Fibroblast of skin of scalp (primary cell): ENCODE data around the gene LRRC3B. TPM values are rescaled to one million over a fixed set of nuclear protein-coding genes. Genes with fewer than 3 reads are reported as not detected.
"Not testable (repeated sequence)": the region's sequence is repeated elsewhere in the genome, so short reads cannot be mapped to it uniquely, and the experiment has no call there.

Source experiments
- DNase-seq: peaks from one replicate; pipeline ENCODE4 v3.0.0-alpha.2; 2013
- polyA plus RNA-seq, 2 experiments: library from polyadenylated mRNA; unstranded; fragments of 120-200 nt; gene quantifications; one replicate each; pipeline ENCODE4 v1.2.1, GENCODE V29; 2013; ENCODE audit not compliant: insufficient read length in 2 of 2

Gene LRRC3B, protein sequence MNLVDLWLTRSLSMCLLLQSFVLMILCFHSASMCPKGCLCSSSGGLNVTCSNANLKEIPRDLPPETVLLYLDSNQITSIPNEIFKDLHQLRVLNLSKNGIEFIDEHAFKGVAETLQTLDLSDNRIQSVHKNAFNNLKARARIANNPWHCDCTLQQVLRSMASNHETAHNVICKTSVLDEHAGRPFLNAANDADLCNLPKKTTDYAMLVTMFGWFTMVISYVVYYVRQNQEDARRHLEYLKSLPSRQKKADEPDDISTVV
- 0.02 TPM for polyA plus RNA-seq (2013, experiment 1 of 2; ENCODE audit: insufficient read length)
- polyA plus RNA-seq (2013, experiment 2 of 2; ENCODE audit: insufficient read length) = 0.86 TPM

DNA sequence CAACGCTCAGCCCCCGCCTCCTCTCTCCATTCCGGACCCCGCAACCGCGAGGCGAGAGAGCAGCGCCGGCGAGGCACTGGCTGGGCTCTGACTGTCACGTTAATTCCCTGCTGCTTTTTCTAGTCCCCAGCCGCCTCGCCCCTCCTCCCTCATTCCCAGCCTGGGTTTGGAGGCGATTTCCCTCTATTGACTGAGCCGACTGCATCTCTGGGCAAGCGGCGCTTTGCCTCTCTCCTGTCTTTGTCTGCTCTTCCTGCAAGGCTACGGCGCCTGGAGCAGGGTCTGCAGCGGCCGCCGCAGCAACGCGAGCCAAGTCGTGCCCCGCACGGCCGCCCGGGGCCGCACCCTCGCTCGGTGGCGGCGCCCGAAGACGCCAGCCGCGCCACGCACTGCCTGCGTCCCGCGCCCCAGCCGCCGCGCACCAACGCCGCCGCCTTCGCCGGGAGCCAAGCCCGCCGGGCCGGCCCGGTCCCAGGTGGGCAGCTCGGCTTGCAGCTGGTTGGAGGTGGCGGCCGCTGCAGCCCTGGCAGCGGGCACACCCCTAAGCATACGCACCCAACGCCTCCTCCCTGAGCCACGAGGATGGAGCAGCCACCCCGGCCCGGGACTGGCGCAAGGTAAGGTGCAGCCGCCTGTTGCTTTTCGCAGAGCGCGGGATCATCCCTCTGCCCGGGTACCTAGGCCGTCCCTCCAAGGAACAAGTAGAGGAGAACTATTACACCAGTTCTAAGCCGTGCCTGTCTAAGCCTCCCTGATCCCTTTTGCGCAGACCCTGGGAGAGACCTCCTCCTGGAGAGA lies at the start of gene LRRC3B:
TSS of gene LRRC3B (plus strand) at position 152 of the 798 bp plus-strand sequence. CDS start 86,901 bp downstream, outside the sequence.
- DNase-seq = no peak

DNA sequence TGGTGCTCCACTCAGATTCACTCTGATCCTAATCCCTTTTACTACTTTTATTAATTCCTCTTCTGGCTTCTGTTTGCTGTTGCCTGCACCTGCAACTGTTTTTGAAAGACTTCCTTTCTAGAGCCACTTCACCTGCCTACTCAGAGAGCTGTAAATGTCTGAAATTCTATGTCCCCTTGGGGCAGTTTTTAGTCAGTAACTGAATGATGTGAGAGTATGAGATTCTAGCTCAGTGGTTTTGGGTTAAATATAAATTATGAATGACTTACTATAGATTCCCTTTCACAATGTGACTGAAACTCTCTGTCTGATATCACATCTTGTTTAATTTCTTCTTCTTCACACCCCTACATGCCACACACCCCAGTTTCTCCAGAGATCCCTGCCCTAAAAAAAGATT lies 47.8 kb upstream of the LRRC3B start:
- no peak for DNase-seq

DNA sequence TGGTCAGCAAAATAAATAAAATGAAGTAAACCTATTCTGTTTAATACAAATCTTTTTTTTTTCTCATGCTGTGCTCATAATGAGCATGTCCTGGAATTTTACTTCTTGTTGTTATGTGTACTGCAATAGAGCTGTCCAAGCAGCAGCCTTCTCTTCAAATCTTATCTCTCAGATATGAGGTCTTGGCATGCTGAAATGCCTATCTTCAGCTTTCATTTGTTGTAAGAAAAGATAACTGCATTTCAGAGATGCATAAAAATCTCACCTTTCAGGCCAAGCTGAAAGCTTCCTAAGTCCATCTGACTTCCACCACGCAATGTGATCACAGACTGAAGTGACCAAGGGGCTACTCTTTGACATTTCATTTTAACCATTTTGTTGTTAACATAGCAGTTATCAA lies 43.5 kb upstream of the LRRC3B start:
- DNase-seq = no peak

DNA sequence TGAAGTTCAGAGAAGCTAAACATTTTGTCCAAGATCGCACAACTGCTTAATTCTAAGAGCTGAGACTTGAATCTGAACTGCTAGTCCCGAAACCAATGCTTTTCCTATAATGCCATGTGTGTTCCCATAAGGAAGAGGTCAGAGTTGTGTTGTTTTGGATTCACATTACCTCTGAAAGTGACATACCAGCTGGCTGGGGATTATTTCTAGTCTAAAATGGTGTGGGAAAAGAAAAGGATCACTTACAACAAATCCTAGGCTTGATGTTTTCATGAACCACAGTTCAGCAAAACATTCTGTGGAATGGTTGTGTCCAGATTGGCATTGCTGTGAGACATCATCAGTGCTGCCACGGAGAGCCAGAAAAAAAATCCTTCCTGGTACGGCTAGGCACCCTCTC lies 35.0 kb upstream of the LRRC3B start:
- DNase-seq = no peak

DNA sequence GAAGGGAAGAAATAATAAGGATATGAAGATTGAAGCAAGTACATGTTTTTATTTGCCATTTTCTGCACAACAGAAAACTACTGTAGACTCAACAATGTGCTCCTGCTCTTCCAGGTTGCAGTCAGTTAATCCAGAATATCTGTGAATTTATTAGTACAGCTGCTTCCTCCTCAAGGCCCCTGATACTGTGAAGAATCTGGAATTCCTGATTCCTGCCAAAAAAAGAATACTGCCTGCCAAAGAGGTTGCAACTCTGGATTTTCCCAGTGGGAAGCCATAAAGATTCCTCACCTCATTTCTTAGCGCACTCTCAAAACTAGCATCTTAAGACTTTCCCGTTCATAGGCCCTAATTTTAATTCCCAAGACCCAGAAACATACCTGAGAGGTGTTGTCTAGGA lies 33.6 kb upstream of the LRRC3B start:
- DNase-seq = no peak

DNA sequence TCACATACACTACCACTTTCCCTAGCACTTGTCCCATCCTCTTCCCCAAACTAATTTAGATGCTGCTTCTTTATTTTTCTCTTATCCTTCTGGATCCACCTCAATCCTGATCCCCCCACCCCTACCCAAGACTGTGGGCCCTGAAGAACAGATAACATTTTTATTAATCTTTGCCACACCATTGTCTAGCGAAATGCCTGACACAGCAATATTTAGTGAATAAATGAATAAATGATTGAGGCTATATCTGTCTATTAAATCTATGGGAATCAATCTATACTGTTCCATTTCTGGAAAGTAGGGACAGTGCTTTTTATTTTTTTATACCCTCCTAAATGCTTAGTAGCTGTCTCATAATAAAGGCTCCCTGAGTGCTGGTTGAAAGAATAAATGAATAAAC lies 32.9 kb upstream of the LRRC3B start:
- no peak for DNase-seq

DNA sequence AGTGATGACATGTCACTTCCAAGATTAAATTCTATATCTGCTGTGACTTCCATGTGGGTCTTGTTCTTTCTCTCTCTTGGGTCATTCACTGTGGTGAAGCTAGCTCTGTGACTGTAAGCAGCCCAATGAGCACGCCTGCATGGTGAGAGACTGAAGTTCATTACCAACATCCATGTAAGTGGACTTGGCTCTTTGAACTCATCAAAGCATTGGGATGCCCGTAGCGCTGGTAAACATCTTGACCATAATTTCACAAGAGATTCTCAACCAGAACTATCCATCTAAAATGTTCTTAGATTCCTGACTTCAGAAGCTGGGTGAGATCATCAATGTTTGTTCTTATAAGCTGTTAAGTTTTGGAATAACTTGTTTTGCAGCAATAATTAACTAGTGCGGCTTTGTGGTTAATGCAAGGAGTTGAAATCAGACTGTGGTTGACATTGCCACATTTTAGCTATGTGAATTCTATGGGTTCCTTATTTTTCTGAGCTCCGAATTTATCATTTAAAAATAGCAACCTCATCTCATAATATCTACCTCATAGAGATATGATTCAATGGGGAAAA lies 31.6 kb upstream of the LRRC3B start:
- no peak for DNase-seq

DNA sequence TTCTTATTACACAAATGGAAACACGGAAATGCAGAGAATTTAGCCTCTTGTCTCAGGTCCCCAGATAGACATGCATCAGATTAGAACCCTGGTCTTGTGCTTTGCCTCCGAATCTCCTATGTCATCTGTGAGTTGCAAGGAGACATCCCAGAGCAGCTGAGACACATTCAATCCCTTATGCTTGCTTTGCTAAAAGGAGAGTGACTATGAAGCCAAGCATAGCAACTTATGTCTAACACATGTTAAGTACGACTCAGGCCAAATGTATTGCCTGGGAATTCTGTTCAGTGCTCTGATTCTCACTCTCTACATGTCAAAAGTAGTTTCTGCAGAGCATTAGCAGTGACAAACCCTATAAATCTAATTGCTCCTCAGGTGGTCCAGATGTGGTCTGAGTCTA lies 30.6 kb upstream of the LRRC3B start:
- no peak for DNase-seq

DNA sequence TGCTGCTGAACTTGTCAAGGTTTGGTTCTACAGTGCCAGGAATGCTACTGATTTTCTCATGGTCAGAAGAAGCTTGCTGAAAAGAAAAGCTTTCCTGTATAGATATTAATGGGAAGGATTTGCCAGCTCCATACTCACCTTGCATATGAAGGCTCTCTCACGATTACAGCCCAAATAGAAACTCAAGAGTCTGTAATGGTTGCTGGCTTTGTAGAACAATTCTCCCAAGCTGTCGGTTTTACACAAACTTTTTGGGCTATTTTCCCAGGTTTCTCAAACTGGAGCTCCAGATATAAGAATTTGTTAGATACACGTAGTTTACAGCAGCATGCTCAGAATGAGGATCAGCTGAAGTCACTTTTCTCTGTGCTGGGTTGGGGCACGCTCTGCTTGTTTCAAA lies 30.1 kb upstream of the LRRC3B start:
- DNase-seq = no peak

DNA sequence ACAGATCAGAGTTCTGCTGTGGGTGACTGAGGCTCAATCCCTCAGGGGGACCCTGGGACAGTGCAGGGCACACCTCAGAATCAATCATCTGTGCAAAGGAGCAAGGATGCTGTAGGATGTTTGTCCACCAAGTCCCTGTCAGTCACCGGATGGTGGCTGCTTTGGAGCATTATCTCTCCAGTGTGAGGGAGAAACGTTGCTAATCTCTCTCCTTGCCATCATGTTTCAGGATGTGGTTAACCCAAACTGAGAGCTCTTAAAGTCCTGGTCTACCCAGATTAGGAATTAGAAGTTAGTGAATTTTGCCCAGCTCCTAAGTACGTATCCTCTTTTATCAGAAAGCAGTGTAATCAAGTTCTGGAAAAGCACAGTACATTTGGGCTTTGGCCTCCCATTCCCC lies 26.2 kb upstream of the LRRC3B start:
- DNase-seq = no peak

DNA sequence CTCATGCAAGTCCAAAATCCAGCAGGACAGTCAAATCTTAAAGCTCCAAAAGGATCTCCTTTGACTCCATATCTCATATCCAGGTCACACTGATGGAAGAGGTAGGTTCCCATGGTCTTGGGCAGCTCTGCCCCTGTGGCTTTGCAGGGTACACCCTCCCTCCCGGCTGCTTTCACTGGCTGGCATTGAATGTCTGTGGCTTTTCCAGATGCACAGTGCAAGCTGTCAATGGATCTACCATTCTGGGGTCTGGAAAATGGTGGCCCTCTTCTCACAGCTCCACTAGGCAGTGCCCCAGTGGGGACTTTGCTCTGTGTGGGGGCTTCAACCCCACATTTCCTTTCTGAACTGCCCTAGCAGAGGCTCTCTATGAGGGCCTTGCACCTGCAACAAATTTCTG lies 19.3 kb upstream of the LRRC3B start:
- not testable (repeated sequence) for DNase-seq

DNA sequence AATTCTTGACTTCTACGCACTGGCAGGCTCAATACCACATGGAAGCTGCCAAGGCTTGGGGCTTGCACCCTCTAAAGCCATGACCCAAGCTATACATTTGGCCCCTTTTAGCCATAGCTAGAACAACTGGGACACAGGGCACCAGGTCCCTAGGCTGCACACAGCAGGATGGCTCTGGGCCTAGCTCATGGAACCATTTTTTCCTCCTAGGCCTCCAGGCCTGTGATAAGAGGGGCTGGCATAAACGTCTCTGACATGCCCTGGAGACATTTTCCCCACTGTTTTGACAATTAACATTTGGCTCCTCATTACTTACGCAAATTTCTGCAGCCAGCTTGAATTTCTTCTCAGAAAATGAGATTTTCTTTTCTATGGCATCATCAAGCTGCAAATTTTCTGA lies 18.8 kb upstream of the LRRC3B start:
- not testable (repeated sequence) for DNase-seq

DNA sequence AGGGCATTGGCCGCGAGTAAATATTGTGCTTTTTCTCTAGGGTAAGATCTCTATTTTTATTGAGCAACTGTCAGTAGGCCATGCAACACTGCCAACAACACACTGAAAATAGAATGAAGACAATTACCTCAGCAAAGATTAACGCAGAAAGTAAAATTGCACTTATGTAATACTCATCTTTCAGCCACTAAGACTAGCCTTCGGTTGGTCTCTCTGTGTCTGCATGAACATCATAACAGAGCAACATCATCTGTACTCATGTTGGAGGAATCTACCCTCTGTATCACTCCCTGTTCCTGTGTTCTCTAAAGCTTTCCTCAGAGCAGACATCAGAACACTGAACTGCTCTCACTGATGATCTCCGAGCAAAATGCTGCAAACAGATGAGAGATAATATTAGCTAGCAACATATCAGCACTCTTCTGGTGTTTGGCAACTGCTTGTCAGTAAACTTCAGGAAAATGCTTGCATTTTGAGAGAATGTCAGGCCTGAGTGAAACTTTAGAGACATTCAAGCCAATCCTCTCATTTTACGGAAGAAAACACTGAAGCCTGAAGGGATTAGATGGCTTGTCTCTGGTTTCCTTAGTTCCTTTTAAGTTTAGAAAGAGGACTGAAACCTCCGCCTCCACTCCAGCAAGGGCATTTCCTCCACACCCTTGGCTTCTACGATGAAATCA lies 8.4 kb upstream of the LRRC3B start:
- DNase-seq = no peak

DNA sequence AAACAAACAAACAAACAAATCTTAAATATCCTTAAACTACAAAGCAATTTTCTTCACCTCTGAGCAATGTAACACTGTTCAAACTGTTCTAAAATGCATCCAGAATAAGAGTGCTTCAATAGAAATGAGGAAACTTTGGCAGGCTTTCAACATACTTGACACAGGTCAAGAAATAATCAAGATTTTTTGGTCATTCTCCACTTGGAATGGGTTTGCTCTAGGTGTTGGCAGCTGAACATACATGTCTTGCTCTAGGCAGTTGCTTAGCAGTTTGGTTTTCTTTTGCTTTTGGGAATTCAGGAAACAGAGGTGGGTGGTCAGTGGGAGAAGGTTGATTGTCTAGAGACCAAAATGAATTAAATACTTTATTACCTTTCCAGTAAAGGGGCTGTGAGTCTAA lies 1.4 kb upstream of the LRRC3B start:
- no peak for DNase-seq

DNA sequence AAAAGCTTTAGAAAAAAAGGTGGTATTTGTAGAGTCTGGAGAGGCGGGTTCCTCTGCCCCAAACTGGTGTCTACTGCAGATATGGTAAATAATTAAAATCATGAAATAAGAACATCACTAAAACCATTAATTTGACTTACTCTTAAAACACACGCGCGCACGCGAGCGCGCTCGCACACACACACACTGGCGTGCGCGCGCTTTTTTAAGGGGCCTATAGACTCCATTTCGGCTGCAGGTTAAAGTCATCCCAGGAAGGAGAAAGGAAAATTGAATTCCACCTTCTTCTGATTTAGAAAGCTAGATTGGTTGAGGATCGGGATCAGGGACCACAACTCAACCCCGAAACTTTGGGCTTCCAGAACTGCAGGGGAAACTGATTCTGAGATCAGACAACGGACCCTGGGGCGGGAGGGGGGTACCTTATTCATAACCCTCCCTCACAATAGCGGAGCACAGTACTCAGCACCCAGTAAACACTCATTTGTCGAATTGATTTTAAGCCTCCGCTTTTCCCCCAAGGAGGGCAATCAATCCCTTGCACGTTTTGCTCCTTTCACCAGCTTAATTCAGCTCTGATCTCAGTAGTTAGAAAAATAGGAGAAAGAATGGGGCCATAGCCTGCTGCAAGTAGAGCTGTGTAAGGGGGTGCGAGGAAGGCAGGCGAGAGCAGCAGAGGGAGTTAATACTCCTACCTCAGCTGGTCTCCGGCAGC lies 509 bp upstream of the LRRC3B start:
- no peak for DNase-seq

DNA sequence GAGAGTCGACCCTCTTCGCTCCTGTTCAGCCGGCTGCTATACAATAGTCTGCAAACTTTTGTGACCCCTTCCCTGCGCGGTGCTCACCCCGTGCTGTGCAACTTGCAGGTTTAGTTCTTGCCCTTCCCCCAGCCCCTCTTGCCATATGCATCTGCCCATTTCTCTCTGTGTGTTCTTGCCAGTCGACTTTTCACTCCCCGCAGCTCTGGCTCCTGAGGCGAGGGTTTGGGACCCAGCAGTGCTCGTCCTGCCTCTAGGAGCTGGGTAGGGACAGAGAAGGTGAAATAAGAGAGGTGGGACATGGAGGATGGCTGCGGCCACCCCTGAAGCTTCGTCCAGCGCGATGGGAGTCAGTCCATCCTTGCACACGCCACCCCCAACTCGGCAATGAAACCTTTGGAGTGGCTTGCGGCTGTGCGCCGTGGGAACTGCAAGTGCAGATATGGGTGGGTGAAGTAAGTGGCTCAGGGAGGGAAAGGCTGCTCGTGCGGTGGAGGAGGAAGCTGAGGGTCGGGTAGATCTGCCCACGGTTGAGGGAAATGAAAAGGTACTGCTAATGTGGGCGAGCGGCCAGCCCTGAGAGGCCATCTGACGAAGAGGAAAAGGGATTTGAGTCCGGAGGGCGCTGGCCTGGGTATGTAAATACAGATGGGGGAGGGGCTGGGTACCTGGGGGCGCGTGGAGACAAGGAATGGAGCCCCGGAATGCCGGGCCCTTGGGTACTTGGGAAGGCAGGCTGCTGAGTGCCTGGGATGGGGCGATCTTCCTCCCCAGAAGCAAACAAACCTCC lies 1.0 kb downstream of the LRRC3B start:
- no peak for DNase-seq

DNA sequence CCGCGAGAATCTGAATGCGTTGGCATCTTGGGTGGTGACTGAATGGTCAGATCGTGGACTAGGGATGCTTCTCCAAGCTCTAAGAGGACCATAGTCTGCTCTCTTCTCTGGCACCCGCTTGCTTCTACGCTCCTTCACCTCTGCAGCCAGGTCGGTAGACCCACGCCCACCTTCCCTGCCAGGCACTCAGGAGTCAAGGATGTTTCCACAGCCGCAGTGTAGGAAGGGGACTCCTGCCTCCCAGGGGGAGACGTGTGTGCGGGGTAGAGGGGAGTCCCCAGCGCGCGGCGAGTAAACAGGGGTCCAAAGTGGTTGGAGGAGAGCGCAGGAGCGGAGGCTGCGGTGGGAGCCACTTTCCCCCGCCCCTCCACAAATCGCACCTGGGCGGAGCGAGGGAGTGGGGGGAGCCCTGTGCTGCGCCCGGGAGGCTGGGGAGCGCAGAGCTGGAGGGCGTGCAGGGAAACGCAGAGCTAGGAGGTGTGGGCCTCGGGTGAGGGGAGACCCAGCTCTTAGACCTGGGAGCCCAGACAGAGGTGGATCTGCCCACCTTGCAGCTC lies 1.7 kb downstream of the LRRC3B start:
- no peak for DNase-seq

DNA sequence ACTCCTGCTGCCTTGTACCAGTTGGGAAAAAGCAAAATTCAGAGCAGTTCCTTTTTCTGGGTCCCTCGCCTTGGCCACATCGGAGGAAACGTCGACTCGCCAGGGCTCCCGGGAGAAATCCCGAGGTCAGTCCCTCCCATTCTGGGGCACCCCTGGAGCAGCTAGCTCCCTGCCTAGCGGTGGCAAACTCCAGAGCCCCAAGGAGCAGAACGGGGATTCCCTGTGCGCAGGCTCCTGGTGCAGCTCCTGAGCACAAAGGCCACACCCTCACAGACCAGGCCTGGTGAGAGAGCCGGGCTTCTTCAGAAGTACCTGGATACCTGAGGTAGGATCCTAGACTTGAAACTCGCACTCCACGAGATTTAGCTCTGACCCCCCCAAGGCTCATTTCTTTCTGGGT lies 2.6 kb downstream of the LRRC3B start:
- DNase-seq = no peak

DNA sequence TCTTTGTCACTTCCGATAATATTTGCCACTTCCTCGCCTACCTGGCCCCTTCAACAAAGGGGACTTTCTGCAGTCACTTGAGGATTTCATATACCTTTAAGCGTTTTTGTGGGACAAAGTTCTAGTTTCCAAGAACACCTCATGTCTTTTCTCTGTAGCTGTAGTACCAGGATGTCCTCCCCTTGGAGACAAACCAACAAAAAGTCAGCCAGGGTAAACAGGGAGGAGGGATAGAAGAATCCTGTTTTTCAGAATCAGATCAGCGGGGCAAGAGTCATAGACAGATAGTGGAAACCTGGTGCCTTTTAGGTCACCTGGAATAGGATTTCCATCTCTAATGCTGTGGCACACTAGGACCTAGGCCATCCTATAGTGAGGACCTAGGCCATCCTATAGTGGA lies 4.5 kb downstream of the LRRC3B start:
- no peak for DNase-seq

DNA sequence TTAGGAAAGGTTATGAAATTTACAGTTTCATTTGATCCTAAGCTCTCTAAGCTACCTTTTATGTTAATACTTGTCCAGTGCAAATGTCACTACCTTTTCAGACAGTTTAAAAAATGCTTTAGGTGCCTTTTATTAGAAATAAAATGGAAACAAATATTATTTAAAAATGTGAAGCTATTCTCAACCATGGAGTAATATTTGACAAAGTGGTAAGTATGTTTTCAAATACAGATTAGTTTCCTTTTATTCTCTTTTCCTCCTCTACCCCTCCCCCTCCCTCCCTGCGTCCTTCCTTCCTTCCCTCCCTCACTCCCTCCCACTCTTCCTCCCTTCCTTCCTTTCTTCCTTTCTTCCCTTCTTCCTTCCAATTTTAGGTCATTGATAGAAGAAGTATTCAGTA lies 6.3 kb downstream of the LRRC3B start:
- DNase-seq = no peak

DNA sequence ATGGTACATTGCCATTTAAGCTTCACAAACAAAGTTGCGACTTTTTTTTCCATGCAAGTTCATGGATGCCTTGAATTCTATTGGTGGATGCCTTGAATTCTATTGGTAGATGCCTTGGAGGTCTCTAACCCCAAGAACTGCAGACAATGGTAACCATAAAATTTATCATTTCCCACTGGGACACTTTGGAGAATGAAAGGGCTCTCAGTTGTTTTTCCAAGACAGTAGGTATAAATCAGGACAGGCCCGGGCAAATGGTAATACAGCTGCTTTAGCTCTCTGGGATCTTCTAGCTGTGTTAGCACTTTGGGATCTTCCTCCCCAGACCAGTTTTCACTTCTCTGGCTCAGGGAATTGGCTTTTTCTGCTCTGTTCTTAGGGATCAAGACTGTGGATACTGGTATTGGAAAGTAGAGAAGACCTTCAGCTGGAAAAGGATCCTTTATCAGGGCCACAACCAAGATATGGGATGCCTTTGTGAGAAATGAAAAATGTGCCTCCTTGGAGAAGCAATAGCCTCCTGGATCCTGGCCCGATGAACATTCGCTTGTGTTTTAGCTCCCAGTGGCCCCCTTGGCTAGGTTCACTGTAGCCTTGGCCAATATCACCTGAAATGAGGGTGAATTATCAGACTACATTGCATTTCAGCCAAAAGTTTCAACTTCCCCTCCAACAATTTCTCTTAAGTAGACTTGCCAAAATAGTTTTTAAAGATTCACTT lies 8.3 kb downstream of the LRRC3B start:
- DNase-seq = no peak
